ENCODE measurements around the gene TMEM201. TPM values are rescaled to one million over a fixed set of nuclear protein-coding genes. Genes with fewer than 3 reads are reported as not detected.

Gene TMEM201
- total and polyA plus RNA-seq, 2 of the 8 experiments (the other 6 are each of a cell fraction or from before 2014, with no cell fraction given), result 8.2 to 27.1 TPM

DNA sequence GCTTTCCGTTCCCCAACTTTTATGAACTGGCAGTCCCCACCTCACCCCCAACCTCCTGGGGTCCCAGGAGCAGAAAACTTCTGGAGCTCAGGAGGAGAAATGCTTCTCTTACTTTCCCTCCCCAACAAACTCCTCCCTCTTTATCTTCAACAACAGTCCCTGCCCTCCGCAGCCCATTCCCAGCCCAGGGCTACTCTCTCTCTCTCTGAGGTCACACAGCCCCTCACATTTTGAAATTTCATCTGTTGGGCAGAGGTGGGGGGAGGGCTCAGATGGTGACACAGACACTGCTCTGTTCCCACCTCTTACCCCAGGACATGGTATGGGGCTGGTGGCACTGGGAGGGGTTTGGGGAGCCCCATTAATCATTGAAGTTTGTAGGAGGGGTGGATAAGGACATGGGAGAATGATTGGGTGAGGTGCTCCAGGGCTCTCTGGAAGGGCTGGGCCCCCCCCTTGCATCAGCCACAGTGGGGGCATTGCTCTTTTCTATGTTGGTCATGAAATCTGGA, 68.9 kb downstream of the TMEM201 start (continued):
- TF ChIP-seq EZH2 (IDR thresholded peaks at IDR 0.05; ENCODE audit: low read depth, low read length, severe bottlenecking) (no peak), TCF12 (IDR thresholded peaks at IDR 0.05; ENCODE audit: low read depth, low read length) (no peak), YY1 (IDR thresholded peaks at IDR 0.05; ENCODE audit: low read depth, low read length) (no peak), SAP30 (IDR thresholded peaks at IDR 0.05; ENCODE audit: insufficient read depth, insufficient replicate concordance, low read length) (no peak), POU5F1 (IDR thresholded peaks at IDR 0.05; ENCODE audit: low read depth, low read length) (no peak), EGR1 (IDR thresholded peaks at IDR 0.05; ENCODE audit: borderline replicate concordance, low read depth, low read length) (no peak), EP300 (IDR thresholded peaks at IDR 0.05; ENCODE audit: borderline replicate concordance in 1 of 2, low read depth in 2 of 2, low read length in 2 of 2) (no peak), SP2 (IDR thresholded peaks at IDR 0.05; ENCODE audit: low read length) (no peak), CHD2 (IDR thresholded peaks at IDR 0.05; ENCODE audit: low read length) (no peak)
